ENCODE data around the gene SAC3D1. TPM values are rescaled to one million over a fixed set of nuclear protein-coding genes. Genes with fewer than 3 reads are reported as not detected.
A peak's percentile ranks its signal among the peaks of the same experiment; 100 is the strongest.

SAC3D1 gene
- total and polyA plus RNA-seq, 2 experiments from 2014 or later: 12.8 to 14.9 TPM

DNA sequence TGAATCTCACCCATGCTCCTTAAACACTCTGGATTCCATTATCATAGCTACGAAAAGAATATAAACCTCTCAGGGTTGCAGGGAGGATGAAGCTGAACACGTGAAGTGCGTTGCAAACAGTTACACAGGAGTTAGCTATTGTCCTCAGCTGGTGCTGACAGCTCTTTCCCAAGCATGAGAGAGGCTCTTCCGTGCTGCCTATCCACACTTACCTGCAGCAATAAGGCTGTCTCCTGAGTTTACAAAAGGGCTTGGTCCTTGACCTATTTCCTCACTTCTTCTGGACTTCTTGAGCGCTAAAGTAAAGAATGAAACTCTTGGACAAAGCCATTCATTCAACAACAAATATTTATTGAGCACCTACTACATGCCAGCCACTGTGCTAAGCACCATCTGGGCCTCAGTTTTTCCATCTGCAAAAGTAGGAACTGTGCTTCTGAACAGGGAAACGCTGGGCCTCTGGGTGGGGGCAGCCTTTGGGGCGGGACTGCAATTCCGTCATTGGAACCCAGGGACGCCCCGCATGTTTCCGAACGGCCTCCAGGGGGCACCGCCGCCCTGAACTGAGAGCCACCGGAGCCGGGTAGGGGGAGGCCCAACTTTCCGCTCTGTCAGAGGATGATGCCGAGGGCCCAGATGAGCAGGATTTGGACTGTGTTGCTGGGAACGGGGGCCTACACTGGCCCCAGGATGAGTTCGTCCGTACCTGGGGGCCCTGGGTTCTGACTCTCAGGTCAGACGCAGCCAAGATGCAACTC is 27.7 kb upstream of the SAC3D1 start:
- peak overlapping the region; percentile 96 for H3K9ac ChIP-seq
- H2AFZ ChIP-seq: peak overlapping the region; percentile 97
- peaks cover 18% of the 10 kb centered on the region for H3K79me2 ChIP-seq (ENCODE audit: insufficient read depth)
- 0 out of 2 replicates have a peak, but pooled peaks cover 3% of the 10 kb centered on the region for H3F3A ChIP-seq (ENCODE audit: insufficient read depth)
- H3K27me3 ChIP-seq (replicated peaks; ENCODE audit: insufficient read depth): no peaks in the 10 kb centered on the region
- no peaks in the 10 kb centered on the region for H4K20me1 ChIP-seq (ENCODE audit: insufficient read depth)
- DNase-seq: peak; percentile 94
- no peaks in the 10 kb centered on the region for H3K9me2 ChIP-seq (ENCODE audit: insufficient read depth)
- H3K27ac ChIP-seq: peak overlapping the region; percentile 97
- H3K36me3 ChIP-seq (ENCODE audit: low read depth): no peaks in the 10 kb centered on the region
- H3K9me3 ChIP-seq (ENCODE audit: low read depth): no peaks in the 10 kb centered on the region
- in situ Hi-C loops (cut with MboI): no loop called here
- peak overlapping the region; percentile 83 for H3K4me3 ChIP-seq
- TF ChIP-seq EZH2phosphoT487 (IDR thresholded peaks at IDR 0.05; ENCODE audit: insufficient read depth, low read depth): no peak
- TF ChIP-seq EZH2 (IDR thresholded peaks at IDR 0.05; ENCODE audit: insufficient read depth, poor library complexity, severe bottlenecking): no peak
- 13 to 19% methylated on average over 16 to 22 of the region's 22 CpGs for WGBS, 2 experiments (ENCODE audit: low coverage in 1 of 2, low lambda C conversion rate in 2 of 2, missing lambda C conversion rate in 2 of 2)
- H3K4me1 ChIP-seq (ENCODE audit: insufficient read depth): peaks cover 7% of the 10 kb centered on the region; the same call in 1 of the 2 replicates
- H3K4me2 ChIP-seq (ENCODE audit: unreplicated experiment): peak overlapping the region; percentile 96

DNA sequence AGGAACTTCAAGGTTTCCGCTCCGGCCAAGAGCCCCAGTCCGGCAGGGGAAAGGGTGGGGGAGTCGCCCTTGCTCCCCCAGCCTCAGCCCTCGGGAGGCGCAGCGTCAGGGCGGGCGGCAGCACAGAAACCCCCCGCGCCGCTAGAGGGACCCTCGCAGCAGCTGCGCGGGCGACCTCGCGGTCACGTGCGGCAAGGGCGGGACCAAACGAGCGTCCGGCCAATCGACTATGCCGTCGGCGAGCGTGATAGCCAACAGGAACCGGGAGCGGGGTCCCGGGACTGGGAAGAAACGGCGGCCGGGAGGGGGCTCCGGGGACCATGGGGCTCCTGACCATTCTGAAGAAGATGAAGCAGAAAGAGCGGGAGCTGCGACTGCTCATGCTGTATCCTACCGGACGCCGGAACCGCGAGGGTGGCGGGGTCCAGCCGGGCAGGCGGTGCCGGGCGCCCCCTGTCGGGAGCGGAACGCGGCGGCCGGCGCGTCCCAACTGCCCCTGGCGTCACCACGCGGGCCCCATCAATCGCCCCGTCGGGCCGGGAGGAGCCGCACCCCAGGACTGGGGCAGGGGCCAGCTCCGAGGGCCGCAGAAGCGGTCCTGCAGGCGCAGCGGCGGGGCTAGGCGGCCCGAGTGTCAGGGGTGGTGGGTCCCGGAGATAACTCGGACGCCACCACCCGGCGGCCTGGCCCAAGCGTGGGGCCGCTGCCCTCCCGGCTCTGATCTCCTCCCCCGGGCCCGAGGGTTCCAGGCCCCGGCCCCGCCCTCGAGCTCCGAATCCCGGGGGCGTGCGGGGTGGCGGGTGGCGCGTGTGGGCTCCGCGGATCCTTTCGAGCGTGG is 26.9 kb upstream of the SAC3D1 start, which contains the start of gene ARL2:
Gene ARL2 (plus strand): TSS at position 273 of the 838 bp plus-strand sequence. CDS start 48 bp downstream, at position 321.
- no peaks in the 10 kb centered on the region for H3K9me3 ChIP-seq (ENCODE audit: low read depth)
- TF ChIP-seq EZH2phosphoT487 (IDR thresholded peaks at IDR 0.05; ENCODE audit: insufficient read depth, low read depth) (no peak), EZH2 (IDR thresholded peaks at IDR 0.05; ENCODE audit: insufficient read depth, poor library complexity, severe bottlenecking) (no peak)
- peak within 1 kb of the TSS; percentile 97 for H3K27ac ChIP-seq
- peak within 1 kb of the TSS; percentile 96 for H3K4me2 ChIP-seq (ENCODE audit: unreplicated experiment)
- H3F3A ChIP-seq (ENCODE audit: insufficient read depth): 0 out of 2 replicates have a peak, but pooled peaks cover 3% of the 10 kb centered on the region
- H3K4me1 ChIP-seq (ENCODE audit: insufficient read depth): peaks cover 6% of the 10 kb centered on the region; the same call in 1 of the 2 replicates
- H3K27me3 ChIP-seq (replicated peaks; ENCODE audit: insufficient read depth): no peaks in the 10 kb centered on the region
- H2AFZ ChIP-seq: peak within 1 kb of the TSS; percentile 97
- WGBS, 2 experiments (ENCODE audit: low coverage in 1 of 2, low lambda C conversion rate in 2 of 2, missing lambda C conversion rate in 2 of 2): 1 to 2% methylated on average over 83 to 89 of the region's 96 CpGs
- H3K4me3 ChIP-seq: peak within 1 kb of the TSS; percentile 83
- peaks cover 18% of the 10 kb centered on the region for H3K79me2 ChIP-seq (ENCODE audit: insufficient read depth)
- no peaks in the 10 kb centered on the region for H3K36me3 ChIP-seq (ENCODE audit: low read depth)
- peak within 1 kb of the TSS; percentile 96 for H3K9ac ChIP-seq
- peak; percentile 95 for DNase-seq
- in situ Hi-C loops (cut with MboI): no loop called here
- H4K20me1 ChIP-seq (ENCODE audit: insufficient read depth): no peaks in the 10 kb centered on the region
- H3K9me2 ChIP-seq (ENCODE audit: insufficient read depth): no peaks in the 10 kb centered on the region

DNA sequence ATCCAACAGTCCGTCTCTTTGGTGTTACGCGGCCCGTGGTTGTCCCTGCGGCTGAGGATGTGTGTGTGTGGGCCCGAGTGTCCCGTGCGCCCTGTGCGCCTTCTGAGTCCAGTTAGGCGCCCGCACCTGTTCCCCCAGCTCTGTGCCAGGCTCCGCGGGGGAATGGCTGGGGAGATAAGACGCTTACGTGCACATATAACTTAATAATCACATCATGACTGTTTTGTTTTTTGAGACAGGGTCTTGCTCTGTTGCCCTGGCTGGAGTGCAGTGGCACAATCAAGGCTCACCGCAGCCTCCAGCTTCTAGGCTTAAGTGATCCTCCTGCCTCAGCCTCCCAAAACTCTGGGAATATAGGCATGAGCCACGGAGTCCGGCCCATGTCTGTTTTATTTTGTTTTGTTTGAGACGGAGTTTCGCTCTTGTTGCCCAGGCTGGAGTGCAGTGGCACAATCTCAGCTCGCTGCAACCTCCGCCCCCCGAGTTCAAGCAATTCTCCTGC is 26.2 kb upstream of the SAC3D1 start:
- DNase-seq: no peak
- H3K79me2 ChIP-seq (ENCODE audit: insufficient read depth): peaks cover 18% of the 10 kb centered on the region
- TF ChIP-seq EZH2phosphoT487 (IDR thresholded peaks at IDR 0.05; ENCODE audit: insufficient read depth, low read depth) (no peak), EZH2 (IDR thresholded peaks at IDR 0.05; ENCODE audit: insufficient read depth, poor library complexity, severe bottlenecking) (no peak)
- peak overlapping the region; percentile 97 for H3K27ac ChIP-seq
- no peaks in the 10 kb centered on the region for H4K20me1 ChIP-seq (ENCODE audit: insufficient read depth)
- peaks cover 6% of the 10 kb centered on the region; the same call in 1 of the 2 replicates for H3K4me1 ChIP-seq (ENCODE audit: insufficient read depth)
- 0 out of 2 replicates have a peak, but pooled peaks cover 3% of the 10 kb centered on the region for H3F3A ChIP-seq (ENCODE audit: insufficient read depth)
- no peaks in the 10 kb centered on the region for H3K9me2 ChIP-seq (ENCODE audit: insufficient read depth)
- in situ Hi-C loops (cut with MboI): no loop called here
- H3K9me3 ChIP-seq (ENCODE audit: low read depth): no peaks in the 10 kb centered on the region
- no peaks in the 10 kb centered on the region for H3K36me3 ChIP-seq (ENCODE audit: low read depth)
- peak overlapping the region; percentile 97 for H2AFZ ChIP-seq
- H3K4me2 ChIP-seq (ENCODE audit: unreplicated experiment): peak overlapping the region; percentile 56
- H3K4me3 ChIP-seq: peak overlapping the region; percentile 83
- WGBS, 2 experiments (ENCODE audit: low coverage in 1 of 2, low lambda C conversion rate in 2 of 2, missing lambda C conversion rate in 2 of 2): 24 to 32% methylated on average over 20 to 23 of the region's 23 CpGs
- peak overlapping the region; percentile 96 for H3K9ac ChIP-seq
- H3K27me3 ChIP-seq (replicated peaks; ENCODE audit: insufficient read depth): no peaks in the 10 kb centered on the region

DNA sequence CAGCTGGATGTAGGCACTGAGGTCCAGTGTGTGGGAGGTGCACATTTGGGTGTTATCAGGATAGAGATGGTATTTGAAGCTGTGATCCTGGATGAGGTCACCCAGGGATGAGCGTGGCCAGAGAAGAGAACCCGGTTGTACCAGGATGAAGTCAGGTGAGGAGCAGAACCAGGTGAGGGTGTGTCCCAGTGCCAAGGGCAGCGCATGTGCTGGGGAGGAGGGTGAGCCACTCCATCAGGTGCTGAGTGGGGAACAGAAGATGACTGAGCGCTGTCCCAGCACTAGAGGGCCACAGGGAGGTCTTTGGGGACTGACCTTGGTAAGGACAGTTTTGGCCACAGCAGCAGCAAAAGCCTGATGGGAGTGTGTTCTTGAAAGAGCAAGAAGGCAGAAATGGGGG is 24.3 kb upstream of the SAC3D1 start:
- no peaks in the 10 kb centered on the region for H3K9me3 ChIP-seq (ENCODE audit: low read depth)
- no peak overlapping the region for H3K4me3 ChIP-seq
- H3K79me2 ChIP-seq (ENCODE audit: insufficient read depth): peaks cover 18% of the 10 kb centered on the region
- H3K9ac ChIP-seq: no peak overlapping the region
- peaks cover 6% of the 10 kb centered on the region; the same call in 1 of the 2 replicates for H3K4me1 ChIP-seq (ENCODE audit: insufficient read depth)
- no peaks in the 10 kb centered on the region for H4K20me1 ChIP-seq (ENCODE audit: insufficient read depth)
- H3F3A ChIP-seq (ENCODE audit: insufficient read depth): no peaks in the 10 kb centered on the region
- no peak overlapping the region for H2AFZ ChIP-seq
- DNase-seq: no peak
- in situ Hi-C loops (cut with MboI): no loop called here
- no peak overlapping the region for H3K4me2 ChIP-seq (ENCODE audit: unreplicated experiment)
- H3K36me3 ChIP-seq (ENCODE audit: low read depth): no peaks in the 10 kb centered on the region
- no peaks in the 10 kb centered on the region for H3K9me2 ChIP-seq (ENCODE audit: insufficient read depth)
- H3K27ac ChIP-seq: no peak overlapping the region
- H3K27me3 ChIP-seq (replicated peaks; ENCODE audit: insufficient read depth): no peaks in the 10 kb centered on the region
- WGBS, 2 experiments (ENCODE audit: low coverage in 1 of 2, low lambda C conversion rate in 2 of 2, missing lambda C conversion rate in 2 of 2): 85 to 86% methylated on average over 4 of the region's 4 CpGs
- TF ChIP-seq EZH2 (IDR thresholded peaks at IDR 0.05; ENCODE audit: insufficient read depth, poor library complexity, severe bottlenecking) (no peak), EZH2phosphoT487 (IDR thresholded peaks at IDR 0.05; ENCODE audit: insufficient read depth, low read depth) (no peak)
